CD4-positive, alpha-beta T cell treated with Interleukin-2 at 100 ng/mL for 4 hours (primary cell): ENCODE data around the gene SH3RF3.
A peak's percentile ranks its signal among the peaks of the same experiment; 100 is the strongest.
"Not testable (repeated sequence)": the region's sequence is repeated elsewhere in the genome, so short reads cannot be mapped to it uniquely, and the experiment has no call there.

Experiments
- DNase-seq: peaks from one replicate; pipeline ENCODE4 v3.0.0-alpha.2; 2020; ENCODE audit warnings: low spot score

Gene SH3RF3

GRCh38 chr2:109118321-109118720, 10.7 kb upstream of the SH3RF3 start:
- no peak for DNase-seq

GRCh38 chr2:109120166-109120565, 8.8 kb upstream of the SH3RF3 start:
- no peak for DNase-seq

GRCh38 chr2:109120686-109121085, 8.3 kb upstream of the SH3RF3 start:
- not testable (repeated sequence) for DNase-seq

- no peak for DNase-seq
Measured at GRCh38 chr2:109123586-109124201, 5.3 kb upstream of the SH3RF3 start.

GRCh38 chr2:109124982-109125592, 3.9 kb upstream of the SH3RF3 start:
- DNase-seq = no peak

- no peak for DNase-seq
Measured at GRCh38 chr2:109125593-109126500, 3.2 kb upstream of the SH3RF3 start.

- no peak for DNase-seq
Measured at GRCh38 chr2:109126501-109126860, 2.5 kb upstream of the SH3RF3 start.

GRCh38 chr2:109127556-109127955, 1.4 kb upstream of the SH3RF3 start:
- no peak for DNase-seq

- DNase-seq = peak; percentile 47
Measured at GRCh38 chr2:109128048-109128615, 873 bp upstream of the SH3RF3 start.

- no peak for DNase-seq
Measured at GRCh38 chr2:109129356-109129920, 433 bp downstream of the SH3RF3 start.

- DNase-seq = no peak
Measured at GRCh38 chr2:109129921-109130722, 1.1 kb downstream of the SH3RF3 start.

- DNase-seq = no peak
Measured at GRCh38 chr2:109130723-109130995, 1.7 kb downstream of the SH3RF3 start.

GRCh38 chr2:109131777-109132176, 2.8 kb downstream of the SH3RF3 start:
- no peak for DNase-seq

GRCh38 chr2:109132626-109133025, 3.6 kb downstream of the SH3RF3 start:
- no peak for DNase-seq

GRCh38 chr2:109133746-109134145, 4.7 kb downstream of the SH3RF3 start:
- DNase-seq = no peak

- DNase-seq = no peak
Measured at GRCh38 chr2:109134741-109135358, 5.8 kb downstream of the SH3RF3 start.

- DNase-seq = no peak
Measured at GRCh38 chr2:109135359-109136197, 6.6 kb downstream of the SH3RF3 start.

GRCh38 chr2:109136542-109136941, 7.5 kb downstream of the SH3RF3 start:
- DNase-seq = no peak

- DNase-seq = no peak
Measured at GRCh38 chr2:109137616-109138015, 8.6 kb downstream of the SH3RF3 start.

GRCh38 chr2:109138449-109138848, 9.4 kb downstream of the SH3RF3 start:
- no peak for DNase-seq
